Amygdala (tissue), 56 donors: ENCODE measurements around the gene ATXN7L1.
A peak's percentile ranks its signal among the peaks of the same experiment; 100 is the strongest.
"Not testable (repeated sequence)": the region's sequence is repeated elsewhere in the genome, so short reads cannot be mapped to it uniquely, and the experiment has no call there.

ENCODE experiments used
- DNase-seq, 56 donors: peaks; one replicate each; lab custom pipeline; 2025; lab: John Stamatoyannopoulos, UW

ATXN7L1 gene

GRCh38 chr7:105602325-105603305 lies 273.8 kb downstream of the ATXN7L1 start:
- DNase-seq, result no peak

GRCh38 chr7:105600720-105601550 lies 275.5 kb downstream of the ATXN7L1 start:
- no peak for DNase-seq

- DNase-seq, result no peak
Observed at GRCh38 chr7:105599551-105599950, 276.8 kb downstream of the ATXN7L1 start.

- not testable (repeated sequence) for DNase-seq
Observed at GRCh38 chr7:105599080-105599479, 277.3 kb downstream of the ATXN7L1 start.

GRCh38 chr7:105596866-105597265 lies 279.5 kb downstream of the ATXN7L1 start:
- no peak for DNase-seq

- DNase-seq, result no peak
Observed at GRCh38 chr7:105594034-105594433, 282.4 kb downstream of the ATXN7L1 start.

GRCh38 chr7:105591522-105591921 lies 284.9 kb downstream of the ATXN7L1 start:
- no peak for DNase-seq

GRCh38 chr7:105590793-105591192 lies 285.6 kb downstream of the ATXN7L1 start:
- no peak for DNase-seq

GRCh38 chr7:105589356-105590077 lies 286.9 kb downstream of the ATXN7L1 start:
- peak in 50 of 56 donors; percentile 18 to 90 (median 66) for DNase-seq

- DNase-seq, result no peak
Observed at GRCh38 chr7:105587909-105588635, 288.3 kb downstream of the ATXN7L1 start.

GRCh38 chr7:105585850-105586500 lies 290.4 kb downstream of the ATXN7L1 start:
- DNase-seq, result no peak

GRCh38 chr7:105584165-105584564 lies 292.2 kb downstream of the ATXN7L1 start:
- no peak for DNase-seq

GRCh38 chr7:105583061-105583460 lies 293.3 kb downstream of the ATXN7L1 start:
- DNase-seq, result no peak

- peak in 52 of 56 donors; percentile 11 to 82 (median 60) for DNase-seq
Observed at GRCh38 chr7:105581066-105581811, 295.2 kb downstream of the ATXN7L1 start, which contains the start of gene EFCAB10. Gene EFCAB10, minus strand, starts transcription at chr7:105581493. Its CDS starts 30 bp downstream, at chr7:105581463.

- DNase-seq, result no peak
Observed at GRCh38 chr7:105580022-105580740, 296.2 kb downstream of the ATXN7L1 start.

- DNase-seq, result no peak
Observed at GRCh38 chr7:105578496-105578895, 297.9 kb downstream of the ATXN7L1 start.

GRCh38 chr7:105577251-105577650 lies 299.1 kb downstream of the ATXN7L1 start:
- DNase-seq, result no peak

GRCh38 chr7:105571891-105572290 lies 304.5 kb downstream of the ATXN7L1 start:
- no peak for DNase-seq
